Measurements from ENCODE around the gene ZSCAN23.
A peak's percentile ranks its signal among the peaks of the same experiment; 100 is the strongest.
"Not testable (repeated sequence)": the region's sequence is repeated elsewhere in the genome, so short reads cannot be mapped to it uniquely, and the experiment has no call there.

The ZSCAN23 gene

GRCh38 chr6:28443112-28443773 is at the start of gene ZSCAN23:
Gene ZSCAN23 (minus strand): TSS chr6:28443491. CDS start chr6:28436266, 7,225 bp downstream.
- DNase-seq (ENCODE audit: low read depth) = peak; percentile 54

DNA sequence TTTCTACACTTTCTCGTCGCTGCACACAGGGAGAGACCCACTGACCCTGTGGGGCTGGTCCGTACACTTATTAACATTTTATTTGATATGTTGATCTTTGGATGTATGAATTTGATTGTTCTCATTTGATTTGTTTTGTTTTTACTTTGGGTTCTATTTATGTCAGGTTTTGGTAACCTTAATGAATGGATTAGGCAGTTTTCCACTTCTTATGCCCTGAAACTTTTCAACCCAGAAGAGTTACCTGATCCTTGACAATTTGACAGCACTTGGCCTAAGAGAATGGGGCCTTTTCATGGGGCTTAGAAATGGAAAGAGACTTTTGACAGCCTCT is 48.7 kb upstream of the ZSCAN23 start:
- DNase-seq (ENCODE audit: low read depth) = no peak

GRCh38 chr6:28490205-28490890 is 47.1 kb upstream of the ZSCAN23 start:
- no peak for DNase-seq (ENCODE audit: low read depth)

DNA sequence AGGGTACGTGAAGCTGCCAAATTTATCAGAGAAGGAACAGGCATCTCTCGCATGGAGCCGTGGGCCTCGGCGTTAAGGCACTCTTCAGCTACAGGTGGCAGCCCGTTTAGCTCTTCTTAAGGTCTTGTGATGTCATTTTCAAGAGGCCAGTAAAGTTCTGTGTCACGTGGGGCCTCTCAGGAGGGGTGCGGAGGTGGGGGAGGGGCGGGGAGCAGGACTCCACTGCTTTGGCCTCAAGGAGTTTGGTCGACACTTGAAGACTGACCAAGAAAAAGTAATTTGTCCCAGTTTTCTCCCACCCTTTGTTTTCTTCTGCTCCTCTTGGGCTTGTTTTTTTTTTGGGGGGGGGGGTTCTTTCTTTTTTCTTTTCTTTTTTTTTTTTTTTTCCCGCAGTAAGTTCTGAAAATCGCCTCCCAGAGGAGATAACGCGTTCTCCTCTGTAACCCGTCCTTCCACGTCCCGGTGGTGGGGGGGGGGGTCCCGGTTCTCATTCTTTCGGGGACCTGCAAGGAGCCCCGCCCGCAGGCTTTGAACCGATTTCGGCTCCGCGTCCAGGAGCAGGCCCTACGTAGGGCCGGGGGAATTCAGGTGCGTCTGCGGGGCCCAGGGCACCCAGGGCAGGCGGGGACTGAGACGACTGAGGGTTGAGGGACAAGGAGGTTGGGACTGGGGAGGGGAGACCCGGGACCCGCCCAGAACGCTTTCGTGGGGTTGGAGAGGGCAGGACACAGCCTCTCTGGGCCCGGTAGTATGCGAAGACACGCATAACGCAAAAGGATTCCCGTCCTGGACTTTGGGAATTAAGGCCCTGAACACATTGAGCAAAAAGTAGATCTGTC is 46.3 kb upstream of the ZSCAN23 start:
- no peak for DNase-seq (ENCODE audit: low read depth)

DNA sequence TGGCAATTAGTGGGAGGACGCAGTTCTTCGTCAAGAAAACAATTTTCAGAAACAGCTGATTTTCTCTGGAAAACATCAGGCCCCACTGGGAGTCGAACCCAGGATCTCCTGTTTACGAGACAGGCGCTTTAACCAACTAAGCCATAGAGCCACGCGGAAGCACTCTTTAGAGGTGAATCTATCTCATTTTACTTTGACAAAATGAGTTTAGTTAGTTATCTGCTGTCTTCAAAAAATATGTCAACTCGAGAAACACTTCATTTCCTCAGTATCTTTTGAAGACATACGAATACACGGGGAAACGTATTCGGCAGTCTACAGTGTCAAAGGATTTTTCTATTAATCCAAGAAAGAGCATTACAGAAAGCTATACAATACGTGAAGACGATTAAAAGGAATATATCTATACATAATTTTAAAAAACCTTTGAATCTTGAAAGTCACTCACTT is 45.6 kb upstream of the ZSCAN23 start:
- peak; percentile 26 for DNase-seq (ENCODE audit: low read depth)

DNA sequence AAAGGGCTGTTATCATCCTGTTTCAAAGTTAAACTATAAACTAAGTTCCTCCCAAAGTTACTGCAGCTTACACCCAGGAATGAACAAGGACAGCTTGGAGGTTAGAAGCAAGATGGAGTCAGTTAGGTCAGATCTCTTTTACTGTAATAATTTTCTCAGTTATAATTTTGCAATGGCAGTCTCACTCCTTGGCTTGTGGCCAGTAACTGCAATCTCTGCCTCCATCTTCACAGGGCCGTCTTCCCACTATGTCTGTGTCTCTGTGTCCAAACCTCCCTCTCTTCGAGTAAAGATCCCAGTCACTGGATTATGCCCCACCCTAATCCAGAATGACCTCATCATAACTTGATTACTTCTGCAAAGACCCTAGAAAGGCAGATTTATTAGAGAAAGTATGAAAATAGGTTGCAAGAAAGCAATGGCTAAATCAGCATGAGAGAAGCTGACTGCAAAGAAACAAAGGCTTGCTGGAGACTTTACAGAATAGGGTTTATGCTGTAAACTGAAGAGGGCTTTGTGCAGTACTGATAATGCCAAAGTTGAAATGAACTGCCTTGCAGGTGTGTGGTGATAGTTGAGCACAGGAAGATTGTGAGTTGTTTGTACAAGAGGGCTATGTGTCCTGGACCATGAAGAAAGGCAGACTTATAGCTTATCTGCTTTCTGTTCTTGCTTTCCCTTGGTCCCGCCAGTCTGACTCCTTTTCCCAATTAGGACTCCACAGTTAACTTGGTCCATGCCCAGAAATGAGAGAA is 43.9 kb upstream of the ZSCAN23 start:
- DNase-seq (ENCODE audit: low read depth) = no peak

- DNase-seq (ENCODE audit: low read depth) = no peak
Observed at GRCh38 chr6:28486533-28486932, 43.2 kb upstream of the ZSCAN23 start.

DNA sequence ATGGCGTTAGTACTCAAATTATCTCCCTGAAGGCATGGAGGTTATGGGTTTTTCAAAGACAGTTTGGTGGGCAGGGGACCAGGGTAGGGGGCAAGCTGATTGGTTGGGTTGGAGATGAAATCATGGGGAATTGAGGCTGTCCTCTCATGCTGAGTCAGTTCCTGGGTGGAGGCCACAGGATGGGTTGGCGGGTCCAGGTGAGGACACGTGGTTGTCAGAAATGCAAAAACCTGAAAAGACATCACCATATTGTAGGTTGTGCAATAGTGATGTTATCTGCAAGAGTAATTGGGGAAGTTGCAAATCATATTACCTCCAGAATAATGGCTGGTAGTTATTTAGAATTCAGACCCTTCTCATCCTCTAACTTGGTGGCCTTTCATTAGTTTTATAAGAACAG is 42.2 kb upstream of the ZSCAN23 start:
- no peak for DNase-seq (ENCODE audit: low read depth)

GRCh38 chr6:28480253-28480932 is 37.1 kb upstream of the ZSCAN23 start:
- DNase-seq (ENCODE audit: low read depth) = no peak

DNA sequence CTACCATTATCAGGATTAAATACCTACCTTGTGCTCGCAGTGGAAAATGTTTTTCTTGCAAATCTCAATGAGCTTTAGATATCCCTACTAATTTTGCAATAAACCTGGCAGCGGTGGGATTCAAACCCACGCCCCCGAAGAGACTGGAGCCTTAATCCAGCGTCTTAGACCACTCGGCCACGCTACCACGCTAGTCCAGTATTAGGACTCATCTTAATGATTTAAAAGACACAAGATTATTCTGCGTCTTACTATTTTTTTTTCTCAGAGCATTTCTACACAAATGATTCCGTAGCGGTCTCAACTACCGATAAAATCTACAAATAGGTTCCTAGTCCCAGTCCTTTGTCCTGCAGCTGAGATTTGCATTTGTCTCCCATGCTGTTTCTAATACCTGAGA is 35.2 kb upstream of the ZSCAN23 start:
- DNase-seq (ENCODE audit: low read depth) = no peak

DNA sequence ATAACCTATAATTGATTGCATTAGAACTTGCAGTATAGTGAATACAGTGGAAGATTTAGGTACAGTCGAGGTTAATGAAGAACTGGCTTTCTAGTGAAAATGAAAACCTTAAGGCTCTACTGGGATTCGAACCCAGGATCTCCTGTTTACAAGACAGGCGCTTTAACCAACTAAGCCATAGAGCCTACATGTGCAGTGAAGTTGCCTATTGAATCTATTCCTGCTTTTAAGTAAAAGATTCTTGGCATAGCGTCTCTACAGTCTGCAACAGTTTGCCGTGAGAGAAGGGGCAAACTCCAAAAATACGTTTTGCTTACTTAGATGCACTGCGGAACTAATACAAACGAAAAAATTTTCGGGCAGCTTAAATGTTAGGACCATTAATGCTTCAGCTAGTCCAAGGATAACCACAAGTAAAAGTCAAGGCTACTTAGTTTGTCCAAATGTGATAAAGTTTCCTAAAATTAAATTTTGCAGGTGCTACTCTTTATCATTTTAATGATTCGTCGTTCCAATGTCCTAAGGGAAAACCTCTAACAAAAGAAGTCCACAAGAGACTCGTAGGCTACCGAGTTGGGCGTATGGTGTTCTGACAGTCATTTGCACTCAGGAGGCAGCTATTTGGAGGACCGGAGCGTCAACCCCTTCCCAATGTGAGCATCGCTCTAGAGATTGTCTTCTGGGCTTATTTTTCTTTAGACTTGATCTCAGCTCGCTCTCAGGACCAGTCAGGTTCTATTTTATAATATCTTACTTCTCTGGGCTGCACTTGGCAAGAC is 31.3 kb upstream of the ZSCAN23 start:
- peak; percentile 61 for DNase-seq (ENCODE audit: low read depth)

GRCh38 chr6:28469153-28469745 is 26.0 kb upstream of the ZSCAN23 start:
- not testable (repeated sequence) for DNase-seq (ENCODE audit: low read depth)

DNA sequence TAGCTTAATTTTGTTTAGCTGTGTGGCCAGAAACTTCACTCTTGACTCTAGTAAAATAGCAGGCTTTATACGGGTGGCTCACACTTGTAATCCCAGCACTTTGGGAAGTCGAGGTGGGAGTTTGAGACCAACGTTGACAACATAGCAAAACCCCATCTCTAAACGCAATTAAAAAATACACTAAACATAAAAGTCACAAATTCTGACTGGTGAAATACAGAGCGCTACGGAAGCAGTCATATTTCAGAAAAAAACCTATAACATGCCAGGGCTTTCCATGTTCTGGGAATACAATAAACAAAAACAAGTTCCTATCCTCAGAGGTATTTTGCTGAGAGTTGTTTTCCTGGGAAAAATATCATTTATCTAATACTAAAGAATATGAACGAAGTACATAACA is 24.8 kb upstream of the ZSCAN23 start:
- DNase-seq (ENCODE audit: low read depth) = no peak

- DNase-seq (ENCODE audit: low read depth) = no peak
Observed at GRCh38 chr6:28462401-28462800, 19.1 kb upstream of the ZSCAN23 start.

- DNase-seq (ENCODE audit: low read depth) = no peak
Observed at GRCh38 chr6:28458568-28458967, 15.3 kb upstream of the ZSCAN23 start.

GRCh38 chr6:28449056-28449455 is 5.8 kb upstream of the ZSCAN23 start:
- no peak for DNase-seq (ENCODE audit: low read depth)

- DNase-seq (ENCODE audit: low read depth) = not testable (repeated sequence)
Observed at GRCh38 chr6:28447512-28447906, 4.2 kb upstream of the ZSCAN23 start.

DNA sequence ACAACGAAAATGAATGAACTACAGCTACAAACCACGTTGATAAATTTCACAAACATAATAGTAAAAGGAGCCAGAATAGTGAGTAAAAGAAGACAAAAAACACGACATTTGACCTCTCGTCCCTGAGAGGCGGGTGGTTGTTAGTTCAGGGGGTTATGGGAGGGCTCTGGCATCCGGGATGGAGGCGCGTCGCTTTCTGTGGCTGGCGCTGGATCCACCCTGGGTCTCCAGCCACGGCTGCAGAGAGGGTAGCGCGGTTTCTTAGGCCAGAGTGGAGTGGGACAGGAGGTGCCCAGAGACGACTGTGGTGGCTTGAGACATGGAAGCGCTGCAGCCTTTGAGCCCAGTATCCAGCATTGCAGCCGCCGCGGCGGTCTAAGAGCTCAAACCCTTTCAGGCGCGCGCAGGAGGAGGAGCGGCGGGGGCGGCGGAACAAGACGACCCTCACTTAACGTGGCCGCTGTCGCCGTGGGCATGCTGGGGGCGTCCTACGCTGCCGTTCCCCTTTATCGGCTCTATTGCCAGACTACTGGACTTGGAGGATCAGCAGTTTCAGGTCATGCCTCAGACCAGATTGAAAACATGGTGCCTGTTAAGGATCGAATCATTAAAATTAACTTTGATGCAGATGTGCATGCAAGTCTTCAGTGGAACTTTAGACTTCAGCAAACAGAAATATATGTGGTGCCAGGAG is 3.7 kb upstream of the ZSCAN23 start:
- DNase-seq (ENCODE audit: low read depth) = no peak

- DNase-seq (ENCODE audit: low read depth) = not testable (repeated sequence)
Observed at GRCh38 chr6:28444759-28445158, 1.5 kb upstream of the ZSCAN23 start.

DNA sequence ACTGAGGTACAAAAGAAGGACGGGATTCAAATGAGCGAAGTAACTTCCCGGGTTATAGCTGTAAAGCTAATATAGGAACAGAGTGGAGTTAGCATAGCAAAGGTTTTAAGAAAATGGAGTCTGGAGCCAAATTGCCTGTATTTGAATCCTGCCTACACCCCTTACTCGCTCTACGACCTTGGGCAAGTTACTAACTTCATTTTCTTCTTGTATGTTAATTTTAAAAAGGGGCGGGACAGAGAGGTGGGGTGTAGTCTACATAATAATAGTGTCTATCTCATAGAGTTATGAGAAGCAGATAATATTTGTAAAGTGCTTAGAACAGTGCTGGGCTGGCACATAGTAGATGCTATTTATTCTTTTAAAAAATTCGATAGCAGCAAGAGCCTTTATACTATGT is 705 bp downstream of the ZSCAN23 start:
- no peak for DNase-seq (ENCODE audit: low read depth)
